Hepatocyte (in vitro differentiated cells): ENCODE data around the gene LMF1. TPM values are rescaled to one million over a fixed set of nuclear protein-coding genes. Genes with fewer than 3 reads are reported as not detected.

Experiments
- DNase-seq: peaks from one replicate; pipeline ENCODE4 v3.0.0-alpha.2; 2016; ENCODE audit warnings: low spot score
- H2AFZ ChIP-seq: fragments of 200-600 bp; sonication (generic); 2 replicates; pipeline ENCODE4 v1.6.0; 2016; ENCODE audit warnings: antibody characterized with exemption, mild to moderate bottlenecking
- H3K27ac ChIP-seq: fragments of 200-600 bp; sonication (generic); 2 replicates; pipeline ENCODE4 v1.5.1; 2016; ENCODE audit warnings: mild to moderate bottlenecking
- H3K27me3 ChIP-seq: fragments of 200-600 bp; sonication (generic); 2 replicates; pipeline ENCODE4 v1.6.1; 2016
- H3K36me3 ChIP-seq: fragments of 200-600 bp; sonication (generic); replicated peaks from 2 replicates; pipeline ENCODE4 v1.5.1; 2016; ENCODE audit warnings: low read depth; ENCODE audit not compliant: insufficient read depth
- H3K4me1 ChIP-seq: fragments of 200-600 bp; sonication (generic); 2 replicates; pipeline ENCODE4 v1.5.1; 2016; ENCODE audit warnings: mild to moderate bottlenecking, moderate library complexity; ENCODE audit not compliant: insufficient read depth
- H3K4me2 ChIP-seq: fragments of 200-600 bp; sonication (generic); 2 replicates; pipeline ENCODE4 v1.6.0; 2016
- H3K4me3 ChIP-seq: fragments of 200-600 bp; sonication (generic); 2 replicates; pipeline ENCODE4 v1.5.1; 2016; ENCODE audit warnings: mild to moderate bottlenecking
- H3K79me2 ChIP-seq: fragments of 200-600 bp; sonication (generic); 2 replicates; pipeline ENCODE4 v1.6.0; 2017; ENCODE audit warnings: mild to moderate bottlenecking
- H3K9me2 ChIP-seq: fragments of 200-600 bp; sonication (generic); replicated peaks from 2 replicates; pipeline ENCODE4 v1.6.0; 2017; ENCODE audit warnings: mild to moderate bottlenecking; ENCODE audit not compliant: insufficient read depth
- H3K9me3 ChIP-seq: fragments of 200-600 bp; sonication (generic); 2 replicates; pipeline ENCODE4 v1.5.1; 2016; ENCODE audit warnings: low read depth, mild to moderate bottlenecking
- H4K20me1 ChIP-seq: fragments of 200-600 bp; sonication (generic); 2 replicates; pipeline ENCODE4 v1.6.0; 2016; ENCODE audit warnings: mild to moderate bottlenecking; ENCODE audit not compliant: insufficient read depth, poor library complexity, severe bottlenecking
- EZH2 ChIP-seq: fragments of 200-600 bp; sonication (generic); IDR thresholded peaks from 2 replicates; pipeline ENCODE4 v1.6.1; 2016; ENCODE audit warnings: antibody characterized with exemption, mild to moderate bottlenecking, borderline replicate concordance
- EZH2phosphoT487 ChIP-seq: fragments of 200-600 bp; sonication (generic); IDR thresholded peaks from one replicate; pipeline ENCODE4 v1.6.1; 2018; ENCODE audit warnings: antibody characterized with exemption, mild to moderate bottlenecking, low read depth, moderate library complexity; ENCODE audit not compliant: unreplicated experiment, severe bottlenecking
- WGBS: methylation state at CpG from one replicate; pipeline ENCODE4 v1.1.6; 2016; ENCODE audit warnings: low lambda C conversion rate; ENCODE audit errors: missing lambda C conversion rate; 5-methylcytosine and 5-hydroxymethylcytosine counted together
- polyA plus RNA-seq: library from polyadenylated mRNA; unstranded; fragments of >200 nt; fragmentation: Nextera tagmentation; extraction: Ambion mirVana; gene quantifications from 2 replicates; pipeline ENCODE4 v1.2.1, GENCODE V29; 2016
- total RNA-seq: library from RNA; depleted of rRNA; stranded (reverse); fragments of >200 nt; gene quantifications from 2 replicates; pipeline ENCODE4 v1.2.3, GENCODE V29; 2014
- TF ChIP-seq, protein P1 (sequence below): fragments of 200-600 bp; sonication (generic); IDR thresholded peaks from 2 replicates; pipeline ENCODE4 v1.5.1; 2016; ENCODE audit warnings: antibody characterized with exemption, mild to moderate bottlenecking; ENCODE audit not compliant: poor library complexity

LMF1 gene
- total and polyA plus RNA-seq, 2 experiments from 2014 or later: 27.2 to 34.3 TPM

DNA sequence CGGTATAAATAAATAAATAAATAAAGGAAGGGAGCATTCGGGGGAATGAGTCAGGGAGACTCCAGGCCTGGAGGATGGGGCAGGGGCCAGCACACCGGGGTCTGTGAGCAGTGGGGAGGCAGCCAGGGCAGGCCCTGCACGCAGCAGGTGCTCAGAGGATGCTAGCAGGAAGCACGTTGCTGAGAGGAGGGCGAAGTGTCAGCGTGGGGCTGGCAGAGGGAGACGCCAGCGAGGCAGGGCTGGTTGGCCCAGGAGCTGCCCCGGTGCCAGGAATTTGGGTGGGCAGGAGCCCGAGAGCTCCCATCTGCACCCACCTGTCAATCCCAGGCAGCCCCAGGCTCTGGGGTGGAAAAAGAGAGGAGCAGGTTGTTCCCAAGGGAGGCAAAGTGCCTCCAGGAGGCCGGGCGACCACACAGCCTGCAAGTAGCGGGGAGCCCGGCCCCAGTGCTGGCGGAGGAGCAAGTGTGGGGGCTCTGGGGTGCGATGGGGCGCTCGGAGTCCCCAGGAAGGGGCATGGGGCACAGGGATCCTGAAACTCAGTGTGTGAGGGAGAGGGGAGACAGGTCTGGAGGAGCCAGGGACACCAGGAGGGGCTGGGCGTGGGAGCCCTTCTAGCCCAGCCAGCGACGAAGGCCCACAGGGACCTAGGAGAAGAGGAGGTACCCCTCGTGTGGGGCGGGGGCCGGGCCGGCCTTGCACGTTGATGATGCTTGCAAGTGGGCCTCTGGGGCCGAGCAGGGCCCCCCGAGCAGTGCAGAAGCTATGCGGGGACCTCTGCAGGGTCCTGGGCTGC lies 38.8 kb upstream of the LMF1 start:
- H3K79me2 ChIP-seq: no peaks in the 10 kb centered on the region
- no peaks in the 10 kb centered on the region for H3K9me2 ChIP-seq
- TF ChIP-seq EZH2 (no peak), EZH2phosphoT487 (no peak)
- TF ChIP-seq, protein P1, sequence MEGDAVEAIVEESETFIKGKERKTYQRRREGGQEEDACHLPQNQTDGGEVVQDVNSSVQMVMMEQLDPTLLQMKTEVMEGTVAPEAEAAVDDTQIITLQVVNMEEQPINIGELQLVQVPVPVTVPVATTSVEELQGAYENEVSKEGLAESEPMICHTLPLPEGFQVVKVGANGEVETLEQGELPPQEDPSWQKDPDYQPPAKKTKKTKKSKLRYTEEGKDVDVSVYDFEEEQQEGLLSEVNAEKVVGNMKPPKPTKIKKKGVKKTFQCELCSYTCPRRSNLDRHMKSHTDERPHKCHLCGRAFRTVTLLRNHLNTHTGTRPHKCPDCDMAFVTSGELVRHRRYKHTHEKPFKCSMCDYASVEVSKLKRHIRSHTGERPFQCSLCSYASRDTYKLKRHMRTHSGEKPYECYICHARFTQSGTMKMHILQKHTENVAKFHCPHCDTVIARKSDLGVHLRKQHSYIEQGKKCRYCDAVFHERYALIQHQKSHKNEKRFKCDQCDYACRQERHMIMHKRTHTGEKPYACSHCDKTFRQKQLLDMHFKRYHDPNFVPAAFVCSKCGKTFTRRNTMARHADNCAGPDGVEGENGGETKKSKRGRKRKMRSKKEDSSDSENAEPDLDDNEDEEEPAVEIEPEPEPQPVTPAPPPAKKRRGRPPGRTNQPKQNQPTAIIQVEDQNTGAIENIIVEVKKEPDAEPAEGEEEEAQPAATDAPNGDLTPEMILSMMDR: no peak
- 86% methylated on average over 30 of the region's 30 CpGs for WGBS
- no peaks in the 10 kb centered on the region for H3K36me3 ChIP-seq
- no peaks in the 10 kb centered on the region for H3K27me3 ChIP-seq
- no peak overlapping the region for H2AFZ ChIP-seq
- H3K4me3 ChIP-seq: no peak overlapping the region
- no peaks in the 10 kb centered on the region for H3K9me3 ChIP-seq
- H3K4me1 ChIP-seq: peaks cover 12% of the 10 kb centered on the region
- no peaks in the 10 kb centered on the region for H4K20me1 ChIP-seq
- H3K4me2 ChIP-seq: no peak overlapping the region
- DNase-seq: no peak
- no peak overlapping the region for H3K27ac ChIP-seq

GRCh38 chr16:1008085-1008484 lies 37.3 kb upstream of the LMF1 start:
- TF ChIP-seq EZH2phosphoT487: no peak
- TF ChIP-seq, protein P1: no peak
- no peak for TF ChIP-seq EZH2
- WGBS: 93% methylated on average over 13 of the region's 14 CpGs

GRCh38 chr16:1007284-1007850 lies 36.6 kb upstream of the LMF1 start:
- 86% methylated on average over 16 of the region's 16 CpGs for WGBS
- no peaks in the 10 kb centered on the region for H4K20me1 ChIP-seq
- no peaks in the 10 kb centered on the region for H3K9me3 ChIP-seq
- no peaks in the 10 kb centered on the region for H3K9me2 ChIP-seq
- no peak overlapping the region for H3K4me2 ChIP-seq
- H3K27me3 ChIP-seq: no peaks in the 10 kb centered on the region
- H2AFZ ChIP-seq: no peak overlapping the region
- H3K27ac ChIP-seq: no peak overlapping the region
- no peak for DNase-seq
- TF ChIP-seq, protein P1: no peak
- no peak for TF ChIP-seq EZH2
- no peak for TF ChIP-seq EZH2phosphoT487
- no peaks in the 10 kb centered on the region for H3K79me2 ChIP-seq
- no peak overlapping the region for H3K4me3 ChIP-seq
- H3K4me1 ChIP-seq: peaks cover 12% of the 10 kb centered on the region
- no peaks in the 10 kb centered on the region for H3K36me3 ChIP-seq

More at GRCh38 chr16:1008085-1008484, 37.3 kb upstream of the LMF1 start:
- H3K36me3 ChIP-seq: no peaks in the 10 kb centered on the region
- peaks cover 12% of the 10 kb centered on the region for H3K4me1 ChIP-seq
- H3K27me3 ChIP-seq: no peaks in the 10 kb centered on the region
- no peak overlapping the region for H3K4me2 ChIP-seq
- H3K27ac ChIP-seq: no peak overlapping the region
- H3K9me2 ChIP-seq: no peaks in the 10 kb centered on the region
- no peak overlapping the region for H3K4me3 ChIP-seq
- no peak overlapping the region for H2AFZ ChIP-seq
- H4K20me1 ChIP-seq: no peaks in the 10 kb centered on the region
- H3K79me2 ChIP-seq: no peaks in the 10 kb centered on the region
- no peak for DNase-seq
- no peaks in the 10 kb centered on the region for H3K9me3 ChIP-seq
